KOPT-K1 (cell line): ENCODE data around the gene SEC63.
"Not testable (repeated sequence)": the region's sequence is repeated elsewhere in the genome, so short reads cannot be mapped to it uniquely, and the experiment has no call there.

ENCODE experiments used
- H3K27ac ChIP-seq: fragments of 200-600 bp; sonication (generic); 2 replicates; pipeline ENCODE4 v1.5.1; 2016; ENCODE audit warnings: antibody characterized with exemption, mild to moderate bottlenecking, low read depth, low read length; ENCODE audit not compliant: poor library complexity, severe bottlenecking
- H3K36me3 ChIP-seq: fragments of 200-600 bp; sonication (generic); 2 replicates; pipeline ENCODE4 v1.5.1; 2017; ENCODE audit warnings: antibody characterized with exemption, mild to moderate bottlenecking, low read length, moderate library complexity; ENCODE audit not compliant: insufficient read depth
- H3K9me3 ChIP-seq: fragments of 200-600 bp; sonication (generic); 2 replicates; pipeline ENCODE4 v1.5.1; 2017; ENCODE audit warnings: antibody characterized with exemption, low read length, mild to moderate bottlenecking; ENCODE audit not compliant: insufficient read depth, poor library complexity, severe bottlenecking

Gene SEC63

DNA sequence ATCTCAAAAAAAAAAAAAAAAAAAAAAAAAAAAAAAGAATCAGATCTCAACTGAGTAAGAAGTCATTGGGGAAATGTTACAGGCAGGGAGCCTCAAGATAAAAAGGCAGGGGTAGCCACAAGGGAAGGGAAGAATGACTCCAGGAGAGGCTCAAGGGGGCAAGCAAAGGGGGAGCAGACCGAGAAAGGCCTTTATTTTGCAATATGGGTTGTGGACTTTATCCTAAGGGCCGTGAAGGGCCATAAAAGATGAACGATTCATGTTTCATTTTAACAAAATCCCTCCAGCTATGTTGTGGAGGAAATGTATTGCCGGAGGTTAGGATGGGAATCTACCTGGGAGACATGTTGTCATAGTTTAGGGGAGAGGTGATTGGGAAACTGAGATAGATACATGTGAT, 25.8 kb upstream of the SEC63 start:
- Histone ChIP-seq H3K36me3 (no peaks in the 10 kb centered on the region), H3K9me3 (no peaks in the 10 kb centered on the region), H3K27ac (no peak overlapping the region)

DNA sequence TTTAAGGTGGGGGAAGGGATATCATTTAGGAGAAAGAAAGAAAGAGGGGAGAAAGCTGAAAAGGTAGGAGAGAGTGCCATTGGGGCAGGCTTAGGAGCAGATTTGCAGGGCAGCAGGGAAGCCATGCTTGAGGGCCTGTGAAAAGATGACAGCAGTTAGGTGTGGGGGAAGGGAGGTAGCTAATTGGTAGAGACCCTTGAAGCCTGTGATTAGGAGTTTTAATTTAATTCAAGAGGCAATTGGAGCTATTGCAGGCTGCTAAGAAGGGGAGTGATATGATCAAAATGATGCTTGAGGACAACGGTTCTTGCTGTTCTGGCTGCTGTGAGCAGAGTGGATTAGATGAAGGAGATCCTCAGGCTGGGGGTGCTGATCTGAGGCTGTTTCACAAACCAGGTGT, 24.5 kb upstream of the SEC63 start:
- H3K9me3 ChIP-seq: no peaks in the 10 kb centered on the region
- no peaks in the 10 kb centered on the region for H3K36me3 ChIP-seq
- no peak overlapping the region for H3K27ac ChIP-seq

DNA sequence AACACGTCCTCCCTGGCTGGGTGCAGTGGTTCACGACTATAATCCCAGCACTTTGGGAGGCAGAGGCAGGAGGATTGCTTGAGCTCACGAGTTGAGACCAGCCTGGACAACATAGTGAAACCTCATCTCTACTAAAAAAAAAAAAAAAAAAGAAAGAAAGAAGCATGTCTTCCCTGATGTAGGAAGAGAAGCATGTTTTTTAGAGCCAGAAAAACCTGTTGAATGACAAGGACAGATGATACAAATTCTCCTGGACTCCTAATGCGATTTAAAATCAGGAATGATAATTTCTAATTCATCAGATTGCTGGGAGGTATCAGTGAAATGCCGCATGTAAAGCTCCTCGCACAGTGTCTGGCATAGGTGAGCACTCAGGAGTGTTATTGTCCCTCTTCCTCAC, 23.7 kb upstream of the SEC63 start:
- Histone ChIP-seq H3K9me3 (no peaks in the 10 kb centered on the region), H3K27ac (no peak overlapping the region), H3K36me3 (no peaks in the 10 kb centered on the region)

DNA sequence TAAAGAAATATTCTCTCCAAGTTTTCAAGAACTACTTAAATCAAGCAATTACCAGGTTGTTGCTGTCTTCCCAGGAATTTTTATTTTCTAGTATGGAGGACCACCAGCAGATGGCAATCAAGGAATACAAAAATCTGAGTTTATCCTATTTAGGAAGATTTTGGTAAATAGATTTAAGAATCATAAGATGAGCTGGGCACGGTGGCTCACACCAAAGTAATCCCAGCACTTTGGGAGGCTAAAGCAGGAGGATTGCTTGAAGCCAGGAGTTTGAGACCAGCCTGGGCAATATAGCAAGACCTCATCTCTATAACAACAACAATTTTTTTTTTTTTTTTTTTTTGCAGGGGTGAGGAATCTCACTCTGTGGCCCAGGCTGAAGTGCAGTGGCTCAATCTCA, 19.3 kb upstream of the SEC63 start:
- H3K27ac ChIP-seq: no peak overlapping the region
- H3K36me3 ChIP-seq: no peaks in the 10 kb centered on the region
- no peaks in the 10 kb centered on the region for H3K9me3 ChIP-seq

DNA sequence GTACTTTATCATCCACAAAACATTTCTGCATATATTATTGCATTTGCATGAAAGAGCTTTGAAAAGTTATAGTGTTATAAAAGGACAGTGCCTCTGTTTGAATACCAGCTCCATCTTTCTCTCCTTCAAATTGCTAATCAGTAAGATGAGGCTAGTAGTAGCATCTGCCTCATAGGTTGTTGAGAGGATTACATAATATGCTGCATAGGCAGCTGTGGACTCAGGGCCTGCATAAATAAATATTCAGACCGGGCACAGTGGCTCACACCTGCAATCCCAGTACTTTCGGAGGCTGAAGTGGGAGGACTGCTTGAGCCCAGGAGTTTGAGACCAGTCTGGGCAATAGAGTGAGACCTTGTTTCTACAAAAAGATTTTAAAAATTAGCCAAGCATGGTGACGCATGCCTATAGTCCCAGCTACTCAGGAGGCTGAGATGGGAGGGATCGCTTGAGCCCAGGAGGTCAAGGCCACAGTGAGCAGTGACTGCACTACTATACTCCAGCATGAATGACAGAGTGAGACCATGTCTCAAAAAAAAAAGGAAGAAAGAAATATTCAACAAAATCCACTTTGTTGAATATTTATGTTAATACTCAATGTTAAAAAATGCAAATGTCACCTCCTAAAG, 18.3 kb upstream of the SEC63 start:
- Histone ChIP-seq H3K9me3 (no peaks in the 10 kb centered on the region), H3K36me3 (no peaks in the 10 kb centered on the region), H3K27ac (no peak overlapping the region)

DNA sequence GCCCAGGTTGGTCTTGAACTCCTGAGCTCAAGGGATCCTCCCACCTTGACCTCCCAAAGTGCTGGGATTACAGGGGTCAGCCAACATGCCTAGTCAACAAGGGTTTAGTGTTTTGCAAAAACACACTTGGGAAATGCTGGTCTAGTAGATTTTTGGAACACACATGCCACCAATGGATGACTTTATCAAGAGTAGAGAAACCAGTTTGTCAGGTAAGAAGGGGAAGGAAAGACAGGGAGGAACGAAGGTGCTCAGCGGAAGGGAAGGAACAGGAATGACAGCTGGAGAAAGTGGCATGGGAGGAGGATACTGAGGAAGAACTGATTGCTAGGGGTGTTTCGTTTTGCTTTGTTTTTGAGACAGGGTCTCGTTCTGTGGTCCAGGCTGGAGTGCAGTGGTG, 15.6 kb upstream of the SEC63 start:
- Histone ChIP-seq H3K9me3 (no peaks in the 10 kb centered on the region), H3K27ac (no peak overlapping the region), H3K36me3 (no peaks in the 10 kb centered on the region)

DNA sequence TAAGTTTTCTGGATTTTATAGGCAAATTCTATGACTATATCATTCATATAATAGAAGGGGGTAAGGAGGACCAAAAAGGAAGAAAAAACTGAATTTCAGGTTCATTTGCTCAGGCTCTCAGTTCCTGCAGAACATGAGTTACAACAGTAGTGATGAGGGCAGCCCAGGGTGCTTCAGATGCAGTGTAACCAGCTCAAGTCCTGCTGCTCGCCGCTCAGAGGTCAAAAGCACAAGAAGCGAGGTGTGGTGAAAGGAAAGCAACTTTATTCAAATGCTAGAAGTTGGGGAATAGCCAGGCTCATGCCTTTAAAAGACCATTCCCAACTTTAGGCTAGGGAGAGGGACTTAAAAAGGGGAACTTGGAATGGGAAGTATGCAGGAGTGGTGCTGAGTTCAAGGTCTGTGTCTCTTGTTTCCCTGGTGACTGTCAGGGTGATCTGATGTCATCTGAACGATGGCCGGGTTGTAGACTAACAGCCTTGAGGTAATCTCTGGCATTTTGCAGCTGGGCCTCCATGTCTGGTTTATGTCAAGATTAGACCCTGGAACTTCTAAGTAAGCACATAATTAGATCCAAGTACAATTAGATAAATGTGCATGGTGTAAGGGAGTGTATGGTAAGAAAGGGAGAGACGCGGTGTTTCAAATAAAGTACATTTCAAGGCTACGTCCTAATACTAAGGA, 14.5 kb upstream of the SEC63 start:
- Histone ChIP-seq H3K36me3 (no peaks in the 10 kb centered on the region), H3K27ac (no peak overlapping the region), H3K9me3 (no peaks in the 10 kb centered on the region)

DNA sequence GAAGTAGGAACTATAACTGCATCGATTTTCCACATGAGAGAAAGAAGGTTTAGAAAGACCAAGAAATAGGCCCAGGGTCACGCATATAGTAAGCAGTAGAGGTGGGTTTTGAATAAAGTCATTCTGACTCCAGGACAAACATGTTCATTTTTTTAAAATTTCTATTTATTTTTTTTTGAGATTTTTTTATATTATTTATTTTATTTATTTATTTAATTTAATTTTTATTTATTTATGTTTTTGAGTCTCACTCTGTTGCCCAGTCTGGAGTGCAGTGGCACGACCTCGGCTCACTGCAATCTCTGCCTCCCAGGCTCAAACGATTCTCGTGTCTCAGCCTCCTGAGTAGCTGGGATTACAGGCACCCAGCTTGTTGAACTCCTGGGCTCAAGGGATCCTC, 13.2 kb upstream of the SEC63 start:
- Histone ChIP-seq H3K9me3 (no peaks in the 10 kb centered on the region), H3K36me3 (no peaks in the 10 kb centered on the region), H3K27ac (no peak overlapping the region)

DNA sequence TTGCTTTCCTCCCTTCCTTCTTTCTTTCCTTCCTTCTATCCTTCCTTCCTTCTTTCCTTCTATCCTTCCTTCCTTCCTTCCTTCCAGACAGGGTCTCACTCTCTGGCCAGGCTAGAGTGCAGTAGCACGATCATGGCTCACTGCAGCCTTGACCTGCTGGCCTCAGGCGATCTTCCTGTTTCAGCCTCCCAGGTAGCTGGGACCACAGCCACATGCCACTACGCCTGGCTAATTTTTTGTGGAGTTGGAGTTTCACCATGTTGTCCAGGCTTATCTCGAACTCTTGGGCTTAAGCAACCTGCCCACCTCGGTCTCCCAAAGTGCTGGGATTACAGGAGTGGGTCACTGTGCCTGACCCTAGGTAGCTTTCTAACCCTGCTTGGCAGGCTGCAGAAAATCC, 12.2 kb upstream of the SEC63 start:
- Histone ChIP-seq H3K36me3 (no peaks in the 10 kb centered on the region), H3K9me3 (no peaks in the 10 kb centered on the region), H3K27ac (no peak overlapping the region)

DNA sequence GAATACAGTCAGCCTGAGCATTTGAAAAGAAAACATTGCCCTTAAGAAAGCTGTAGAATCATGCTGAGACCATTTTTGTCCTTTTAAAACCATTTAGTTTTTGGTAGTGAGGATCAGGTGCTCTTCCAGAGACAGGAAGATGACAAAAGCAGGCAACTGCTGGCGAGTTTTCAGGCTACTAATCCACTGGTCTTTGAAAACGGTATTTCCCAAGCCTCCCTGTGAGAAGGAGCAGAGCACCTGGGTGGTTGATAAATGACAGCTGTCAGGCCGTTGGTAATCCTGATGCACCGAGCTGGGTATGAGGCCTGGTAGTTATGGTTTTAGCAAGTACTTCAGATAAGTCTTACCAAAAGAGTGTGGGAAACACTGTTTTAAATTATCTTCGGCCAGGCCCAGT, 10.1 kb upstream of the SEC63 start:
- no peak overlapping the region for H3K27ac ChIP-seq
- H3K9me3 ChIP-seq: no peaks in the 10 kb centered on the region
- H3K36me3 ChIP-seq: no peaks in the 10 kb centered on the region

DNA sequence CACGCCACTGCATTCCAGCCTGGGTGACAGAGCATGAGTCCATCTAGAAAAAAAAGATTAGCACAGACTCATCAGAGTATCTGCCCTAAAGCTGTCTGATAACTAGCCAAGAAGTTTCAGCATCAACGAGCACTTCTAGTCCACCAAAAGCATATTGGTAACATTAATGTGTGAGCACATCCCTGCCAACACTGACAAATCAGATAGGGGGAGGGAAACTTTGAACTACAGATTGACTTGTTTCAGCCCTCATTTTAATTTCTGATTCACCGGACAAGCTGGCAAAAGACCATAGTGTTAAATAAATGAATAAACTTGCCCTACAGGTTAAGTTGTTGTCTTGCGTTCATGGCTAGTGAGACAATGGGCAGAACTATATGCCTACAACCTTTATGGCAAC, 7.7 kb upstream of the SEC63 start:
- no peaks in the 10 kb centered on the region for H3K36me3 ChIP-seq
- H3K27ac ChIP-seq: no peak overlapping the region
- no peaks in the 10 kb centered on the region for H3K9me3 ChIP-seq

DNA sequence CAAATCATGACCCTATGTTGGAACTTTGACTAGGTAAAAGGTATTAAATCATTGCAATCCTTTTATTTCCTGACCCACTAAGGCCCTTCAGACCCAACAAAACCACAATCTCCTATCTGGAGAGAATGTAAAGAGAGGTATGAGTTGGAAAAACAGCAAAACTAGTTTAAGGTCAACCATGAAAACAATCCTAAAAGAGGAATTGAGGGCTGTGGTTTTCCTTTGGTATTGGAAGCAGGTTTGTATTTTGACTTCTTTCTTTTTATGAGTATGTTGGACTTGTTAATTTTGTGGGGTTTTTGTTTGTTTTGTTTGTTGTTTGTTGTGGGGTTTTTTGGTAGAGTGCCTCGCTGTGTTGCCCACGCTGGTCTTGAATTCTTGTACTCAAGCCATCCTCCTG, 4.7 kb upstream of the SEC63 start:
- Histone ChIP-seq H3K27ac (no peak overlapping the region), H3K9me3 (no peaks in the 10 kb centered on the region), H3K36me3 (no peaks in the 10 kb centered on the region)

DNA sequence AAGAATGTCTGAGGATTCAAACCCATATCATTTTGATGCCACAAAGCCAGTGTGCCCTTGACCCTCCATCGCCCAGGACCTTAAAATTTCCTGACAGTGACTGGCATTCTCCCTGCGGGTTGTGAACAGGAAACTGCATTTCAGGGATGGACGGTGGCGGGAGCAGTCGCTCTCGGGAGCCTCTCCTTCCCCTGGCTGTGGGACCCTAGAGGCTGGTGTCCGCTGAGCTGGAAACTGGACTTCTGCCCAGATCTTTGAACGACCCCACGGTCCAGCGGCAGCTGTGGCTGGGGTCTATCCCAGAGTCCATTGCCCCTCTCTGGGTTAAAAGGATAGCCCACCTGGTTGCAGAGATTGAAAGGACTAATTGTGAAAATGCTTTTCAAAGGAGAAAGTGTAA, 1.4 kb upstream of the SEC63 start:
- H3K36me3 ChIP-seq: peaks cover 12% of the 10 kb centered on the region
- H3K9me3 ChIP-seq: no peaks in the 10 kb centered on the region
- H3K27ac ChIP-seq: no peak overlapping the region

DNA sequence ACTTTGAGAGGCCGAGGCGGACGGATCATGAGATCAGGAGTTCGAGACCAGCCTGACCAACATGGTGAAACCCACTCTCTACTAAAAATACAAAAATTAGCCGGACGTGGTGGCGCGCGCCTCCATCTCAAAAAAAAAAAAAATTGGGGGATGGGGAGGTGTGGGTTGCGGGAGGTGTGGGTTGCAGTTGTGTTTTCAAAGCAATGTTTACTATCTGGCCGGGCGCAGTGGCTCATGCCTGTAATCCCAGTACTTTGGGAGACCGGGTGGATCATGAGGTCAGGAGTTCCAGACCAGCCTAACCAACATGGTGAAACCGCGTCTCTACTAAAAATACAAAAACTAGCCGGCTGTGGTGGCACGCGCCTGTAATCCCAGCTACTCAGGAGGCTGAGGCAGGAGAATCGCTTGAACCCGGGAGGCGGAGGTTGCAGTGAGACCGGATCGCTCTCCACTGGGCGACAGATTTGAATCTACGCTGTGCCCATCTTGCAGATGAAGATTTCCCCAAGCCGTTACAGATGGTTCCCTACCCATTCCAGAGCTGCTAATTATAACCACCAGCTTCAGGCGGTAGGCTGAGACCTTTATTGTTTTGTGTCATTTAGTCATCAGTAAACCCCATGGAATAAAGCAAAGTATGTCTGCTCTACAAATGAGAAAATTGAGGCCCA, 818 bp upstream of the SEC63 start:
- Histone ChIP-seq H3K27ac (peak overlapping the region; percentile 70), H3K36me3 (peaks cover 13% of the 10 kb centered on the region)
- not testable (repeated sequence) for H3K9me3 ChIP-seq

DNA sequence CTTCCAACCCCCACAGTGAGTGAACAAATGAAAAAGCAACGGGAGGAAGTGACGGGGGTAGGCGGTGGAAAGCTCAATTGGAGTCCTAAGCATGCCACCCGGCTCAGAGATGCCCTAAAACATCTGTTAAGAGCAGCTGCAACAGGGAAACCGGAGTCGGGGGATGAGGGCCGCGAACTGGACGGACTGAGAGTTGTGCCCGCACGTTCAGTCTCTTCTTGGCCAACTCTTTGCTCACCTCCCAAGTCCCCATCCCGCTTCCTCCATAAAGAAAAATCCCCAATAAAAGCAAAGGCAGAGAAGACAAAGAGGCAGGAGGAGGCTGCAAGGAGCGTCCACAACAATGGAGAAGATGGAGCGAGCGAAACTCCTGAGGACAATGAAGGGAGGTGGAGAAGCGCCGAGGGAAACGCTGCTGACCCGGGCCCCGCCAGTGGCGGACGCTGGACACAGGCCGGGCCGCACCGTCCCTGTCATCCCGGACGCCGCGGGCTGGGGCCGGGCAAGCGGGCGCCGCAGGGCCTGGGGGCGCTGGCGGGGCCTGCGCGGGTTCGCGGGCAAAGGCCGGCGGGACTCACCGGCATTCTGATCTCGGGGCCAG, 600 bp downstream of the SEC63 start:
- H3K9me3 ChIP-seq: no peaks in the 10 kb centered on the region
- peak overlapping the region; percentile 70 for H3K27ac ChIP-seq
- peaks cover 13% of the 10 kb centered on the region for H3K36me3 ChIP-seq
